Sigmoid colon (tissue), 3 donors: ENCODE measurements around the gene LRRC8D.

ENCODE experiments used
- CTCF ChIP-seq, 4 experiments: fragments of 450-650 bp in 3 of 4; fragments of 200-600 bp in 1 of 4; IDR thresholded peaks; one replicate each; pipeline ENCODE4 v1.5.1; 2016 to 2019; ENCODE audit warnings: antibody characterized with exemption in 4 of 4, mild to moderate bottlenecking in 3 of 4, moderate library complexity in 2 of 4
- POLR2A ChIP-seq, 2 donors: fragments of 450-650 bp; IDR thresholded peaks; one replicate each; pipeline ENCODE4 v1.6.1; 2016; ENCODE audit warnings: antibody characterized with exemption in 2 of 2, mild to moderate bottlenecking in 2 of 2, moderate library complexity in 2 of 2

- no peak for TF ChIP-seq CTCF (IDR thresholded peaks at IDR 0.05)
- TF ChIP-seq POLR2A (IDR thresholded peaks at IDR 0.05) = no peak
These were observed 33.3 kb downstream of the LRRC8D start for GRCh38 chr1:89854140-89854539.
